GM21390 (cell line): Measurements from ENCODE around the gene LYPD6B.

Experiments
- ATAC-seq: cut with Tn5 transposase; IDR thresholded peaks from one replicate; pipeline ENCODE4 v1.9.1; 2021; ENCODE audit not compliant: unreplicated experiment

LYPD6B gene

GRCh38 chr2:149155988-149156387, 117.5 kb downstream of the LYPD6B start:
- ATAC-seq, result no peak

- ATAC-seq, result no peak
These were observed 118.7 kb downstream of the LYPD6B start for GRCh38 chr2:149156971-149157740.

GRCh38 chr2:149158957-149159356, 120.5 kb downstream of the LYPD6B start:
- no peak for ATAC-seq

- no peak for ATAC-seq
These were observed 121.7 kb downstream of the LYPD6B start for GRCh38 chr2:149160195-149160594.

- peak; percentile 97 for ATAC-seq
These were observed 122.3 kb downstream of the LYPD6B start for GRCh38 chr2:149160701-149161217.

- ATAC-seq, result no peak
These were observed 123.2 kb downstream of the LYPD6B start for GRCh38 chr2:149161481-149162225.

GRCh38 chr2:149164296-149164695, 125.8 kb downstream of the LYPD6B start:
- ATAC-seq, result no peak

GRCh38 chr2:149164827-149165226, 126.3 kb downstream of the LYPD6B start:
- no peak for ATAC-seq

- peak; percentile 82 for ATAC-seq
These were observed 128.7 kb downstream of the LYPD6B start for GRCh38 chr2:149167001-149167780.

GRCh38 chr2:149167941-149168340, 129.4 kb downstream of the LYPD6B start:
- no peak for ATAC-seq

- no peak for ATAC-seq
These were observed 131.2 kb downstream of the LYPD6B start for GRCh38 chr2:149169656-149170055.

GRCh38 chr2:149170156-149170555, 131.7 kb downstream of the LYPD6B start:
- ATAC-seq, result no peak

GRCh38 chr2:149170911-149171310, 132.4 kb downstream of the LYPD6B start:
- ATAC-seq, result no peak

- no peak for ATAC-seq
These were observed 134.7 kb downstream of the LYPD6B start for GRCh38 chr2:149173220-149173619.

GRCh38 chr2:149175956-149176355, 137.5 kb downstream of the LYPD6B start:
- no peak for ATAC-seq

GRCh38 chr2:149178612-149179011, 140.1 kb downstream of the LYPD6B start:
- ATAC-seq, result no peak

- ATAC-seq, result no peak
These were observed 141.9 kb downstream of the LYPD6B start for GRCh38 chr2:149180226-149180875.

- ATAC-seq, result no peak
These were observed 144.7 kb downstream of the LYPD6B start for GRCh38 chr2:149183187-149183586.

GRCh38 chr2:149184991-149185390, 146.5 kb downstream of the LYPD6B start:
- ATAC-seq, result no peak

- ATAC-seq, result no peak
These were observed 147.5 kb downstream of the LYPD6B start for GRCh38 chr2:149185942-149186490.

- no peak for ATAC-seq
These were observed 148.6 kb downstream of the LYPD6B start for GRCh38 chr2:149187057-149187456.
